OCI-LY7 (cell line): ENCODE results near the gene ZNF490. TPM values are rescaled to one million over a fixed set of nuclear protein-coding genes. Genes with fewer than 3 reads are reported as not detected.

ENCODE experiments used
- BruUV-seq: library from RNA; stranded (reverse); fragments of 400-500 nt; replicated peaks from 2 replicates; lab custom pipeline; 2021; lab: Mats Ljungman, UMichigan
- CTCF ChIA-PET: fragments of 300-600 bp; sonication (Branson Sonifier 250); formaldehyde crosslinking; loops from one replicate; lab custom pipeline; 2022; ENCODE audit warnings: antibody characterized with exemption; ENCODE audit not compliant: unreplicated experiment; lab: Charles Lee
- POLR2A ChIA-PET: fragments of 300-600 bp; sonication (Branson Sonifier 250); formaldehyde crosslinking; loops from one replicate; lab custom pipeline; 2022; ENCODE audit warnings: antibody characterized with exemption; lab: Charles Lee
- DNase-seq: peaks from one replicate; pipeline ENCODE4 v3.0.0-alpha.2; 2015; ENCODE audit warnings: low spot score
- H2AFZ ChIP-seq: fragments of 200-600 bp; sonication (generic), shearing (Covaris generic); 2 replicates; pipeline ENCODE4 v1.6.1; 2014; ENCODE audit warnings: mild to moderate bottlenecking, antibody characterized with exemption, low read length, moderate library complexity
- H3K27ac ChIP-seq: fragments of 200-600 bp; sonication (generic); 2 replicates; pipeline ENCODE4 v1.5.1; 2014; ENCODE audit warnings: mixed run types, low read depth, mild to moderate bottlenecking, moderate library complexity, low read length, inconsistent platforms; ENCODE audit not compliant: poor library complexity, severe bottlenecking
- H3K36me3 ChIP-seq: fragments of 200-600 bp; sonication (generic); 2 replicates; pipeline ENCODE4 v1.6.1; 2014; ENCODE audit warnings: mild to moderate bottlenecking, antibody characterized with exemption, low read length, moderate library complexity, mixed read lengths; ENCODE audit not compliant: insufficient read depth
- H3K4me1 ChIP-seq: fragments of 200-600 bp; sonication (generic); 2 replicates; pipeline ENCODE4 v1.5.1; 2014; ENCODE audit warnings: mild to moderate bottlenecking, low read length; ENCODE audit not compliant: insufficient read depth, poor library complexity, severe bottlenecking
- H3K4me2 ChIP-seq: fragments of 200-600 bp; sonication (generic); 2 replicates; pipeline ENCODE4 v1.6.1; 2014; ENCODE audit warnings: mild to moderate bottlenecking, low read length
- H3K4me3 ChIP-seq: fragments of 200-600 bp; sonication (generic); 2 replicates; pipeline ENCODE4 v1.5.1; 2014; ENCODE audit warnings: mild to moderate bottlenecking, low read depth, low read length; ENCODE audit not compliant: poor library complexity, severe bottlenecking
- H3K79me2 ChIP-seq: fragments of 200-600 bp; sonication (generic); 2 replicates; pipeline ENCODE4 v1.6.1; 2016; ENCODE audit warnings: low read depth, mild to moderate bottlenecking, low read length, moderate library complexity, mixed read lengths; ENCODE audit not compliant: insufficient read depth
- H3K9me2 ChIP-seq: fragments of 200-600 bp; sonication (generic); 2 replicates; pipeline ENCODE4 v1.6.1; 2016; ENCODE audit warnings: mild to moderate bottlenecking, low read length, mixed read lengths; ENCODE audit not compliant: insufficient read depth
- H3K9me3 ChIP-seq: fragments of 200-600 bp; sonication (generic); 2 replicates; pipeline ENCODE4 v1.6.1; 2014; ENCODE audit warnings: mild to moderate bottlenecking, mixed run types, low read length, mixed read lengths
- H4K20me1 ChIP-seq: fragments of 200-600 bp; sonication (generic); 2 replicates; pipeline ENCODE4 v1.6.1; 2014; ENCODE audit warnings: mild to moderate bottlenecking, antibody characterized with exemption, low read length, moderate library complexity, mixed read lengths; ENCODE audit not compliant: insufficient read depth
- EZH2phosphoT487 ChIP-seq: fragments of 200-600 bp; sonication (generic); IDR thresholded peaks from 2 replicates; pipeline ENCODE4 v1.6.1; 2018; ENCODE audit warnings: low read depth, borderline replicate concordance, mild to moderate bottlenecking, mixed run types, antibody characterized with exemption, low read length, moderate library complexity, mixed read lengths
- intact Hi-C: fragments of 100-400 bp; cut with micrococcal nuclease; formaldehyde crosslinking; loops from one replicate; pipeline ENCODE4 v1.10.0; 2022; ENCODE audit not compliant: unreplicated experiment
- total RNA-seq, 2 experiments: library from RNA; depleted of rRNA in 1 of 2; stranded (reverse); fragments of >200 nt in 1 of 2; shearing (Covaris generic) in 1 of 2; gene quantifications; 2 replicates each; pipeline ENCODE4 v1.2.3, GENCODE V29; 2014 to 2022
- TF ChIP-seq, protein P1 (sequence below): fragments of 200-600 bp; sonication (generic); conservative IDR thresholded peaks from 2 replicates; pipeline ENCODE4 v1.5.1; 2014; ENCODE audit warnings: mild to moderate bottlenecking, antibody characterized with exemption, low read length, moderate library complexity, mixed read lengths

Gene ZNF490
- total RNA-seq, 2 experiments from 2014 or later, result 8.1 to 8.6 TPM

GRCh38 chr19:12546068-12546467 is 64.5 kb downstream of the ZNF490 start:
- Histone ChIP-seq H3K4me2 (no peak overlapping the region), H3K4me1 (peaks cover 6% of the 10 kb centered on the region), H3K9me3 (peaks cover 7% of the 10 kb centered on the region; the same call in 1 of the 2 replicates), H4K20me1 (no peaks in the 10 kb centered on the region), H3K79me2 (peaks cover 32% of the 10 kb centered on the region), H3K9me2 (no peaks in the 10 kb centered on the region), H3K4me3 (no peak overlapping the region), H2AFZ (no peak overlapping the region), H3K27ac (no peak overlapping the region), H3K36me3 (peaks cover 75% of the 10 kb centered on the region)
- intact Hi-C loops, result no loop called here
- no peak for DNase-seq
- TF ChIP-seq, protein P1, sequence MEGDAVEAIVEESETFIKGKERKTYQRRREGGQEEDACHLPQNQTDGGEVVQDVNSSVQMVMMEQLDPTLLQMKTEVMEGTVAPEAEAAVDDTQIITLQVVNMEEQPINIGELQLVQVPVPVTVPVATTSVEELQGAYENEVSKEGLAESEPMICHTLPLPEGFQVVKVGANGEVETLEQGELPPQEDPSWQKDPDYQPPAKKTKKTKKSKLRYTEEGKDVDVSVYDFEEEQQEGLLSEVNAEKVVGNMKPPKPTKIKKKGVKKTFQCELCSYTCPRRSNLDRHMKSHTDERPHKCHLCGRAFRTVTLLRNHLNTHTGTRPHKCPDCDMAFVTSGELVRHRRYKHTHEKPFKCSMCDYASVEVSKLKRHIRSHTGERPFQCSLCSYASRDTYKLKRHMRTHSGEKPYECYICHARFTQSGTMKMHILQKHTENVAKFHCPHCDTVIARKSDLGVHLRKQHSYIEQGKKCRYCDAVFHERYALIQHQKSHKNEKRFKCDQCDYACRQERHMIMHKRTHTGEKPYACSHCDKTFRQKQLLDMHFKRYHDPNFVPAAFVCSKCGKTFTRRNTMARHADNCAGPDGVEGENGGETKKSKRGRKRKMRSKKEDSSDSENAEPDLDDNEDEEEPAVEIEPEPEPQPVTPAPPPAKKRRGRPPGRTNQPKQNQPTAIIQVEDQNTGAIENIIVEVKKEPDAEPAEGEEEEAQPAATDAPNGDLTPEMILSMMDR, result no peak
- no peak for TF ChIP-seq EZH2phosphoT487
- ChIA-PET POLR2A (no interaction called here), CTCF (no interaction called here)
- BruUV-seq, result no TSS peak

DNA sequence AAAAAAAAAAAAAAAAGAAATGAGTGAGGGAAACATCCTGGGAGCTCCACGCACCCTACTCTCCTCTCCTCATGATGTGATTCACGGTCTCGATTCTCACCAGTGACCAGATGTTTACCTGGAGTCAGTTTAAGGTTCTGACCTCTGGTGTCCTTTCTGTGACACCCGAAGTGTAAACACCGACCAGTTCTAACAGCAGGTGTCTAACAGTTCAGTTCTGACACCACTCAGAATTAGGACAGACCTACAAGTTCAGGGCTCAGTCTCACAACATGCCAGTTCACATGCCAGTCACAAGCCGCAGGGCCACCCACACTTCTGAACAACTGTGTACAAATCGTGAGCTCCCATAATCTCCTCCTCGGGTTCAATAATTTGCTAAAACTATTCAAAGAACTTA is 65.3 kb downstream of the ZNF490 start:
- TF ChIP-seq EZH2phosphoT487, result no peak
- TF ChIP-seq, protein P1, result no peak
- H3K4me2 ChIP-seq, result no peak overlapping the region
- no peak for DNase-seq
- POLR2A ChIA-PET, result no interaction called here
- intact Hi-C loops, result no loop called here
- peaks cover 24% of the 10 kb centered on the region for H3K79me2 ChIP-seq
- H2AFZ ChIP-seq, result no peak overlapping the region
- H3K9me2 ChIP-seq, result no peaks in the 10 kb centered on the region
- H3K9me3 ChIP-seq, result peaks cover 7% of the 10 kb centered on the region; the same call in 1 of the 2 replicates
- no TSS peak for BruUV-seq
- H3K36me3 ChIP-seq, result peaks cover 83% of the 10 kb centered on the region
- H4K20me1 ChIP-seq, result no peaks in the 10 kb centered on the region
- H3K4me1 ChIP-seq, result peaks cover 1% of the 10 kb centered on the region
- no peak overlapping the region for H3K4me3 ChIP-seq
- H3K27ac ChIP-seq, result no peak overlapping the region
- CTCF ChIA-PET, result no interaction called here

GRCh38 chr19:12544401-12544876 is 66.2 kb downstream of the ZNF490 start:
- Histone ChIP-seq H3K4me1 (no peaks in the 10 kb centered on the region), H3K9me2 (no peaks in the 10 kb centered on the region), H4K20me1 (no peaks in the 10 kb centered on the region), H3K27ac (no peak overlapping the region), H3K9me3 (peaks cover 7% of the 10 kb centered on the region; the same call in 1 of the 2 replicates), H3K4me2 (no peak overlapping the region), H3K36me3 (peaks cover 88% of the 10 kb centered on the region), H2AFZ (no peak overlapping the region), H3K4me3 (no peak overlapping the region), H3K79me2 (peaks cover 17% of the 10 kb centered on the region)
- intact Hi-C loops, result no loop called here
- TF ChIP-seq EZH2phosphoT487, result no peak
- TF ChIP-seq, protein P1, result no peak
- POLR2A ChIA-PET, result no interaction called here
- no TSS peak for BruUV-seq
- CTCF ChIA-PET, result no interaction called here
- DNase-seq, result no peak
